Stomach (tissue), 4 donors: Measurements from ENCODE around the gene TMEFF2.

ENCODE experiments used
- CTCF ChIP-seq, 7 experiments: fragments of 450-650 bp in 4 of 7; fragments of 200-600 bp in 3 of 7; sonication (generic) in 3 of 7; IDR thresholded peaks; one replicate each; pipeline ENCODE4 v1.5.1; 2016 to 2019; ENCODE audit warnings: antibody characterized with exemption in 7 of 7, control low read depth in 2 of 7, mild to moderate bottlenecking in 1 of 7
- EP300 ChIP-seq: sonication (generic); formaldehyde crosslinking; IDR thresholded peaks from one replicate; pipeline ENCODE4 v1.6.1; 2017; ENCODE audit warnings: antibody characterized with exemption
- POLR2A ChIP-seq, 4 donors: fragments of 450-650 bp; IDR thresholded peaks; one replicate each; pipeline ENCODE4 v1.6.1; 2016; ENCODE audit warnings: antibody characterized with exemption in 4 of 4, control low read depth in 2 of 4, mild to moderate bottlenecking in 1 of 4, moderate library complexity in 1 of 4
- POLR2AphosphoS5 ChIP-seq, 3 donors: sonication (generic); formaldehyde crosslinking; IDR thresholded peaks; one replicate each; pipeline ENCODE4 v1.6.1; 2016; ENCODE audit warnings: antibody characterized with exemption in 3 of 3

- TF ChIP-seq EP300 = no peak
- TF ChIP-seq POLR2AphosphoS5 (IDR thresholded peaks at IDR 0.05) = no peak
- TF ChIP-seq CTCF (IDR thresholded peaks at IDR 0.05) = no peak
- no peak for TF ChIP-seq POLR2A (IDR thresholded peaks at IDR 0.05)
Observed at GRCh38 chr2:192119536-192119935, 75.2 kb downstream of the TMEFF2 start.
